Measurements from ENCODE around the gene CCNI.

- TF ChIP-seq CTCF (IDR thresholded peaks at IDR 0.05), result no peak
- peak; percentile 11 for TF ChIP-seq POLR2A (IDR thresholded peaks at IDR 0.05)
These were observed 1.4 kb downstream of the CCNI start for GRCh38 chr4:77074381-77074831.
